PFSK-1 (cell line): Measurements from ENCODE around the gene PTPRN2.

Experiments
- FOXP2 ChIP-seq: optimal IDR thresholded peaks from 2 replicates; pipeline ENCODE3; 2011; ENCODE audit warnings: borderline replicate concordance, control low read depth, inconsistent platforms; ENCODE audit not compliant: insufficient read depth; ENCODE audit errors: extremely low read length, extremely low read depth
- POLR2AphosphoS5 ChIP-seq: IDR thresholded peaks from 2 replicates; pipeline ENCODE4 v1.6.1; 2012; ENCODE audit warnings: low read depth, mild to moderate bottlenecking, control low read depth, low read length, moderate library complexity
- REST ChIP-seq, 2 experiments: IDR thresholded peaks; 2 replicates each; pipeline versions ENCODE4 v1.6.1 to v1.8.0; 2011 to 2012; ENCODE audit warnings: low read depth in 2 of 2, low read length in 2 of 2, control low read depth in 1 of 2, inconsistent platforms in 1 of 2, mild to moderate bottlenecking in 1 of 2, moderate library complexity in 1 of 2; ENCODE audit not compliant: insufficient read depth in 1 of 2
- SIN3A ChIP-seq: IDR thresholded peaks from 2 replicates; pipeline ENCODE4 v1.6.1; 2012; ENCODE audit warnings: mild to moderate bottlenecking, low read length, moderate library complexity, borderline replicate concordance; ENCODE audit not compliant: insufficient read depth
- TAF1 ChIP-seq: IDR thresholded peaks from 2 replicates; pipeline ENCODE4 v1.6.1; 2012; ENCODE audit warnings: low read length, control low read depth, borderline replicate concordance; ENCODE audit not compliant: insufficient read depth

PTPRN2 gene

GRCh38 chr7:158053183-158053915, 534.3 kb downstream of the PTPRN2 start:
- TF ChIP-seq POLR2AphosphoS5 = no peak

GRCh38 chr7:158052381-158053060, 535.1 kb downstream of the PTPRN2 start:
- no peak for TF ChIP-seq REST (IDR thresholded peaks at IDR 0.05; ENCODE audit: insufficient read depth in 1 of 2, low read depth in 2 of 2, low read length in 2 of 2)
- TF ChIP-seq FOXP2 = no peak
- TF ChIP-seq TAF1 = no peak
- no peak for TF ChIP-seq SIN3A
- TF ChIP-seq POLR2AphosphoS5 = no peak

GRCh38 chr7:158051776-158052175, 535.8 kb downstream of the PTPRN2 start:
- no peak for TF ChIP-seq TAF1
- no peak for TF ChIP-seq POLR2AphosphoS5
- TF ChIP-seq REST (IDR thresholded peaks at IDR 0.05; ENCODE audit: insufficient read depth in 1 of 2, low read depth in 2 of 2, low read length in 2 of 2) = no peak
- TF ChIP-seq SIN3A = no peak
- no peak for TF ChIP-seq FOXP2

GRCh38 chr7:158050978-158051651, 536.5 kb downstream of the PTPRN2 start:
- TF ChIP-seq FOXP2 = no peak

- TF ChIP-seq POLR2AphosphoS5 = no peak
- no peak for TF ChIP-seq REST (IDR thresholded peaks at IDR 0.05; ENCODE audit: insufficient read depth in 1 of 2, low read depth in 2 of 2, low read length in 2 of 2)
- TF ChIP-seq SIN3A = no peak
- no peak for TF ChIP-seq FOXP2
- TF ChIP-seq TAF1 = no peak
Measured at GRCh38 chr7:158050441-158050977, 537.1 kb downstream of the PTPRN2 start.

- TF ChIP-seq REST (IDR thresholded peaks at IDR 0.05; ENCODE audit: insufficient read depth in 1 of 2, low read depth in 2 of 2, low read length in 2 of 2) (no peak), FOXP2 (no peak), SIN3A (no peak), POLR2AphosphoS5 (no peak), TAF1 (no peak)
Measured at GRCh38 chr7:158049271-158049670, 538.4 kb downstream of the PTPRN2 start.
